Measurements from ENCODE around the gene PDE4B. TPM values are rescaled to one million over a fixed set of nuclear protein-coding genes. Genes with fewer than 3 reads are reported as not detected.

PDE4B gene
- total RNA-seq, 4 donors from 2014 or later, result 3.7 to 16.6 (median 5.1) TPM

DNA sequence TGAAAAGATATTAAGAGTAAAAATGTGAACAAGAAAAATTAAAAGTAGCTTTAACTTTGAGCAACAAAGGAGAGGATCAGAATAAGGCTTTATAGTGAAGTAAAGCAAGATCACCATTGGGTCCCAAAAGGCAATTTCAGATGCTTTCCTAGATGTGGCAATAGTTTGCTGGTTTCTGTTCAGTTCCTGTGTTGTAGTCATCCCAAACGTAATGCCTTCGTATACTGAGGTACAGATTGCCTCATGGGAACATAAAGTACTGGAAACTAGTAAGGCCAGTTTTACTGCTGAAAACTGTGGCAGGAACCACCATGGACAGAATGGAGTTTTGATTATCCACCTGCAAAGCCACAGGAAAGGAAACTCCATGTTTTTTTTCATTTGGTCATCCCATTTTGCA is 457.8 kb downstream of the PDE4B start:
- TF ChIP-seq POLR2AphosphoS5 (IDR thresholded peaks at IDR 0.05) (peak in 1 of 2 donors; percentile 27), EP300 (IDR thresholded peaks at IDR 0.05) (peak; percentile 68)
- TF ChIP-seq, protein P1, sequence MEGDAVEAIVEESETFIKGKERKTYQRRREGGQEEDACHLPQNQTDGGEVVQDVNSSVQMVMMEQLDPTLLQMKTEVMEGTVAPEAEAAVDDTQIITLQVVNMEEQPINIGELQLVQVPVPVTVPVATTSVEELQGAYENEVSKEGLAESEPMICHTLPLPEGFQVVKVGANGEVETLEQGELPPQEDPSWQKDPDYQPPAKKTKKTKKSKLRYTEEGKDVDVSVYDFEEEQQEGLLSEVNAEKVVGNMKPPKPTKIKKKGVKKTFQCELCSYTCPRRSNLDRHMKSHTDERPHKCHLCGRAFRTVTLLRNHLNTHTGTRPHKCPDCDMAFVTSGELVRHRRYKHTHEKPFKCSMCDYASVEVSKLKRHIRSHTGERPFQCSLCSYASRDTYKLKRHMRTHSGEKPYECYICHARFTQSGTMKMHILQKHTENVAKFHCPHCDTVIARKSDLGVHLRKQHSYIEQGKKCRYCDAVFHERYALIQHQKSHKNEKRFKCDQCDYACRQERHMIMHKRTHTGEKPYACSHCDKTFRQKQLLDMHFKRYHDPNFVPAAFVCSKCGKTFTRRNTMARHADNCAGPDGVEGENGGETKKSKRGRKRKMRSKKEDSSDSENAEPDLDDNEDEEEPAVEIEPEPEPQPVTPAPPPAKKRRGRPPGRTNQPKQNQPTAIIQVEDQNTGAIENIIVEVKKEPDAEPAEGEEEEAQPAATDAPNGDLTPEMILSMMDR (IDR thresholded peaks at IDR 0.05), result no peak
- intact Hi-C loops (cut with DNase I), result loop anchor here (5.0 kb wide), 1 partner anchor 477 kb away; no protein-coding TSS in a partner anchor

DNA sequence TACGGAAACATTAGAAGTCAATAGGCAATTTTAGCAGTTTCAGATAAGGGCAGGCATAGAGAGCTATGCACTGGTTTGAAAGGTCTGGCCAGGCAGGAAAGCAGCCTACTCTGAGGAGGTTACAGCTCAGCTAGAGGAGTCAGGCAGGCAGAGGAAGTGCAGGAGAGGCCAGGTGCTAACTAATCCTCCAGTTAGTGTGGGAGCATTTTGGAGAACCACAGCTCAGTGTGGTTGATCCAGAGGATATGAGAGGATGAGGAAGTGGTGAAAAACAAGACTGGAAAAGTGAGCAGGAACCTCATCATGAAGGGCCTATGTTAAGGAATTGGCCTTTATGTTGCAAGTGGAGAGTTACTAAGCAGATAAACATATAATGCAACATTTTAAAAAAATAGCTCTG is 458.9 kb downstream of the PDE4B start:
- no peak for DNase-seq (ENCODE audit: extremely low spot score)
- 87% methylated on average over 1 of the region's 1 CpG for WGBS
- no peak for TF ChIP-seq POLR2A (IDR thresholded peaks at IDR 0.05; ENCODE audit: low read depth)
- TF ChIP-seq POLR2AphosphoS5 (IDR thresholded peaks at IDR 0.05), result no peak
- TF ChIP-seq EP300 (IDR thresholded peaks at IDR 0.05), result no peak
- TF ChIP-seq, protein P1 (IDR thresholded peaks at IDR 0.05), result no peak
- no peak overlapping the region for H3K4me3 ChIP-seq
- H3K4me1 ChIP-seq, result peaks cover 0 to 4% (median 0%) of the 10 kb centered on the region in 4 donors
- no peaks in the 10 kb centered on the region for H3K27me3 ChIP-seq
- no peaks in the 10 kb centered on the region for H3K9me3 ChIP-seq
- H3K27ac ChIP-seq (replicated peaks in 1 of 4), result no peak overlapping the region
- intact Hi-C loops (cut with DNase I), result loop anchor here (5.0 kb wide), 1 partner anchor 476 kb away; no protein-coding TSS in a partner anchor
- no peaks in the 10 kb centered on the region for H3K36me3 ChIP-seq

More for the DNA sequence above, 457.8 kb downstream of the PDE4B start:
- no peak overlapping the region for H3K27ac ChIP-seq (replicated peaks in 1 of 4)
- no peak for DNase-seq (ENCODE audit: extremely low spot score)
- H3K4me1 ChIP-seq, result peaks cover 0 to 4% (median 0%) of the 10 kb centered on the region in 4 donors
- H3K4me3 ChIP-seq, result no peak overlapping the region
- H3K9me3 ChIP-seq, result no peaks in the 10 kb centered on the region
- 59% methylated on average over 2 of the region's 2 CpGs for WGBS
- H3K27me3 ChIP-seq, result no peaks in the 10 kb centered on the region
- no peaks in the 10 kb centered on the region for H3K36me3 ChIP-seq

DNA sequence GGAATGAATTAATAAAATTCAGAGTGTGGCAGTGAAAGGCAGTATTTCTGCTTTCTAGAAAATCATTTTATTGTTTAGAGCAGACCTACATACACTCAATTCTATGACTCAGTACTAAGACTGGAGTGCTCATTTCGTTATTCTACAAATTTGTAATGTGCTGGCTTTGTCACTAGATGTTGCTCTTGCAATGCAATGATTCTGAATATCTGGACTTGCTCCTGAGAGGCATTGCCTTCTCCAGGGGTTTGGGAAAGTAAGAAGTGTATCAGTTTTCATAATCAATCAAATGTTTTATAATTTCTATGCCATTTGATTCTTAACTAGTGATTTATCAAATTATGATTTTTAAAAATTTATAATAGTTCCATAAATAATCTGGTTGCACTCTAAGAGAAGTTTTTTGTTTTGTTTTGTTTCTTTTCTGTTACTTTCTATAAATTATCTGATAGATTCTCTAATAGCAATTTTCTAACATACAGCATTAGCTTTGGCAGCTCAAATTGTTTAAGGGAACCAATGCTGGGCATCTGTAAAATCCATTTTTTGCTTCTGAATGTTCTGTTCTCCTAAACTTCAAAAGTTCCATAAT is 460.7 kb downstream of the PDE4B start:
- no peak for DNase-seq (ENCODE audit: extremely low spot score)
- TF ChIP-seq EP300 (IDR thresholded peaks at IDR 0.05), result no peak
- TF ChIP-seq, protein P1 (IDR thresholded peaks at IDR 0.05), result peak; percentile 70 to 78 (median 76)
- Histone ChIP-seq H3K4me3 (no peak overlapping the region), H3K9me3 (no peaks in the 10 kb centered on the region), H3K27ac (replicated peaks in 1 of 4) (no peak overlapping the region), H3K36me3 (no peaks in the 10 kb centered on the region), H3K4me1 (peaks cover 0 to 4% (median 0%) of the 10 kb centered on the region in 4 donors), H3K27me3 (no peaks in the 10 kb centered on the region)
- 0% methylated on average over 1 of the region's 1 CpG for WGBS
- intact Hi-C loops (cut with DNase I), result loop anchor here (1.0 to 5.0 kb wide), 2 partner anchors 193 to 474 kb away; no protein-coding TSS in a partner anchor

DNA sequence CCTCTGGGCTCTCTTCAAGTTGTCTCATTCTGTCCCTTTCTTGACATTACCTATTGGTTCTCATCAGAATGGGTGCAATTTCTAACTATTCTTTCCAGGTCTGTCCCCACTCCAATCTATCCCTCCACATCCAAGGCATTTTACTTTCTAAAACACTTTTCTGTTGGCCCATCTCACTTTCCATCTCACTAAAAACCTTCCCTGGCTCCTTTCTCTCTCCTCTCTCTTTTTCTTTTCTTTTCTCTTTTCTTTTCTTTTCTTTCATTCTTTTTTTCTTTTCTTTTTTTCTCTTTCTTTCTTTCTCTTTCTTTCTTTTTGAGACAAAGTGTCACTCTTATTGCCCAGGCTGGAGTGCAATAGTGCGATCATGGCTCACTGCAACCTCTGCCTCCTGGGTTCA is 462.1 kb downstream of the PDE4B start:
- TF ChIP-seq POLR2AphosphoS5 (IDR thresholded peaks at IDR 0.05), result no peak
- no peak for TF ChIP-seq EP300 (IDR thresholded peaks at IDR 0.05)
- TF ChIP-seq POLR2A (IDR thresholded peaks at IDR 0.05; ENCODE audit: low read depth), result no peak
- TF ChIP-seq, protein P1 (IDR thresholded peaks at IDR 0.05), result no peak
- H3K4me3 ChIP-seq, result no peak overlapping the region
- no peaks in the 10 kb centered on the region for H3K27me3 ChIP-seq
- H3K9me3 ChIP-seq, result no peaks in the 10 kb centered on the region
- H3K4me1 ChIP-seq, result peaks cover 0 to 4% (median 0%) of the 10 kb centered on the region in 4 donors
- H3K36me3 ChIP-seq, result no peaks in the 10 kb centered on the region
- intact Hi-C loops (cut with DNase I), result loop anchor here (5.0 kb wide), 1 partner anchor 473 kb away; no protein-coding TSS in a partner anchor
- H3K27ac ChIP-seq (replicated peaks in 1 of 4), result no peak overlapping the region
- WGBS, result 89% methylated on average over 1 of the region's 1 CpG
- DNase-seq (ENCODE audit: extremely low spot score), result no peak

All from esophagus muscularis mucosa (tissue), 4 donors.